ENCODE results near the gene RET.

DNA sequence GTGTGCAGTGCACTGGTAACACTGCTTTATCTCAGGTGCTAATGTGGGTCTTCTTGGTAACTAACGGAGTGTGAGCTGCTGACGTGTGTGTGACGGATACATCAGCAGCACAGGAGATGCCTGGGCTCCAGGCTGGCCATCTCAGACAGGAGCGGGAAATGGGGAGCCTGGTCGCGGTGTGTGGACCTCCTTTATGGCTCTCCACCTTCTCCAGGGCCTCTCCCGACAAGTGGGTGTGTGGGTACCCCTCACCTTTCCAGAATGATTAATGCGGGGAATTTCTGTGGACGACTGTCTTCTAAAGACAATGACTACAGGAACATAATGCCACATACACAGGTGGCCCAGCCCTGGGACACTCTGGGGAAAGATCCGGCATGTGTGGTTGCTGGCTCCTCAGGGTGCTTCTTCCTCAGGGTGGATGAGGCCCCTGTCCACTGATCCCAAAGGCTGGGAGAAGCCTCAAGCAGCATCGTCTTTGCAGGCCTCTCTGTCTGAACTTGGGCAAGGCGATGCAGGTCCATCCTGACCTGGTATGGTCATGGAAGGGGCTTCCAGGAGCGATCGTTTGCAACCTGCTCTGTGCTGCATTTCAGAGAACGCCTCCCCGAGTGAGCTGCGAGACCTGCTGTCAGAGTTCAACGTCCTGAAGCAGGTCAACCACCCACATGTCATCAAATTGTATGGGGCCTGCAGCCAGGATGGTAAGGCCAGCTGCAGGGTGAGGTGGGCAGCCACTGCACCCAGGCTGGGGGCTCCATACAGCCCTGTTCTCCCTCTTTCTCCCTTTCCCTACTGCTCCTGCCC, 41.1 kb downstream of the RET start:
- TF ChIP-seq, protein P1, sequence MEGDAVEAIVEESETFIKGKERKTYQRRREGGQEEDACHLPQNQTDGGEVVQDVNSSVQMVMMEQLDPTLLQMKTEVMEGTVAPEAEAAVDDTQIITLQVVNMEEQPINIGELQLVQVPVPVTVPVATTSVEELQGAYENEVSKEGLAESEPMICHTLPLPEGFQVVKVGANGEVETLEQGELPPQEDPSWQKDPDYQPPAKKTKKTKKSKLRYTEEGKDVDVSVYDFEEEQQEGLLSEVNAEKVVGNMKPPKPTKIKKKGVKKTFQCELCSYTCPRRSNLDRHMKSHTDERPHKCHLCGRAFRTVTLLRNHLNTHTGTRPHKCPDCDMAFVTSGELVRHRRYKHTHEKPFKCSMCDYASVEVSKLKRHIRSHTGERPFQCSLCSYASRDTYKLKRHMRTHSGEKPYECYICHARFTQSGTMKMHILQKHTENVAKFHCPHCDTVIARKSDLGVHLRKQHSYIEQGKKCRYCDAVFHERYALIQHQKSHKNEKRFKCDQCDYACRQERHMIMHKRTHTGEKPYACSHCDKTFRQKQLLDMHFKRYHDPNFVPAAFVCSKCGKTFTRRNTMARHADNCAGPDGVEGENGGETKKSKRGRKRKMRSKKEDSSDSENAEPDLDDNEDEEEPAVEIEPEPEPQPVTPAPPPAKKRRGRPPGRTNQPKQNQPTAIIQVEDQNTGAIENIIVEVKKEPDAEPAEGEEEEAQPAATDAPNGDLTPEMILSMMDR (IDR thresholded peaks at IDR 0.05; ENCODE audit: insufficient read depth, low read length, poor library complexity, severe bottlenecking) = no peak
- no peak for TF ChIP-seq EZH2phosphoT487 (conservative IDR thresholded peaks at IDR 0.05; ENCODE audit: low read length)

Measured in SU-DHL-6 (cell line).